DND-41 (cell line): ENCODE data around the gene DRP2.

Source experiments
- ATAC-seq: fragments of 200-7000 bp; cut with Tn5 transposase; 3 replicates; pipeline ENCODE4 v1.9.1; 2021; ENCODE audit warnings: low read depth; ENCODE audit not compliant: insufficient read depth
- DNase-seq: peaks from one replicate; pipeline ENCODE4 v3.0.0-alpha.2; 2020
- H2AFZ ChIP-seq: 2 replicates; pipeline ENCODE4 v1.6.0; 2012; ENCODE audit warnings: low read depth, low read length
- H3K27ac ChIP-seq: 2 replicates; pipeline ENCODE4 v1.5.1; 2012; ENCODE audit warnings: low read length, inconsistent platforms
- H3K27me3 ChIP-seq: fragments of 200-600 bp; sonication (generic); 2 replicates; pipeline ENCODE4 v1.6.0; 2012; ENCODE audit warnings: low read length, mild to moderate bottlenecking, inconsistent platforms; ENCODE audit not compliant: insufficient read depth, poor library complexity
- H3K36me3 ChIP-seq: 2 replicates; pipeline ENCODE4 v1.5.1; 2012; ENCODE audit warnings: low read length, inconsistent platforms; ENCODE audit not compliant: insufficient read depth
- H3K4me1 ChIP-seq: 2 replicates; pipeline ENCODE4 v1.5.1; 2012; ENCODE audit warnings: mild to moderate bottlenecking, low read length; ENCODE audit not compliant: insufficient read depth
- H3K4me2 ChIP-seq: 2 replicates; pipeline ENCODE4 v1.6.0; 2012; ENCODE audit warnings: mild to moderate bottlenecking, moderate library complexity, low read length, inconsistent platforms; ENCODE audit not compliant: insufficient read depth
- H3K4me3 ChIP-seq, 2 experiments: fragments of 200-600 bp in 1 of 2; shearing (Covaris generic) in 1 of 2; 2 replicates each; pipeline ENCODE4 v1.5.1; 2012 to 2016; ENCODE audit warnings: inconsistent platforms in 2 of 2, low read length in 2 of 2, mild to moderate bottlenecking in 2 of 2, low read depth in 1 of 2, moderate library complexity in 1 of 2
- H3K79me2 ChIP-seq: 2 replicates; pipeline ENCODE4 v1.6.0; 2012; ENCODE audit warnings: low read length, inconsistent platforms; ENCODE audit not compliant: insufficient read depth
- H3K9ac ChIP-seq: 2 replicates; pipeline ENCODE4 v1.6.0; 2012; ENCODE audit warnings: low read depth, mild to moderate bottlenecking, inconsistent platforms, low read length, moderate library complexity
- H3K9me3 ChIP-seq: 2 replicates; pipeline ENCODE4 v1.5.1; 2012; ENCODE audit warnings: low read length, moderate library complexity, mild to moderate bottlenecking, inconsistent platforms; ENCODE audit not compliant: insufficient read depth, severe bottlenecking
- H4K20me1 ChIP-seq: 2 replicates; pipeline ENCODE4 v1.6.0; 2012; ENCODE audit warnings: low read length; ENCODE audit not compliant: insufficient read depth
- EZH2 ChIP-seq: IDR thresholded peaks from 3 replicates; pipeline ENCODE4 v1.6.1; 2012; ENCODE audit warnings: borderline replicate concordance, low read depth, mild to moderate bottlenecking, moderate library complexity, low read length, inconsistent platforms; ENCODE audit not compliant: severe bottlenecking
- TF ChIP-seq, protein P1 (sequence below): IDR thresholded peaks from 2 replicates; pipeline ENCODE4 v1.5.1; 2012; ENCODE audit warnings: borderline replicate concordance, low read length, moderate library complexity, mild to moderate bottlenecking; ENCODE audit not compliant: poor library complexity, severe bottlenecking; ENCODE audit errors: extremely low read depth

DRP2 gene

GRCh38 chrX:101258259-101258581 is 38.6 kb downstream of the DRP2 start:
- no peaks in the 10 kb centered on the region for H3K4me1 ChIP-seq

GRCh38 chrX:101260435-101260834 is 40.8 kb downstream of the DRP2 start:
- Histone ChIP-seq H3K4me1 (no peaks in the 10 kb centered on the region), H3K79me2 (no peaks in the 10 kb centered on the region), H3K36me3 (no peaks in the 10 kb centered on the region), H3K27me3 (no peaks in the 10 kb centered on the region), H3K9me3 (no peaks in the 10 kb centered on the region), H4K20me1 (no peaks in the 10 kb centered on the region), H2AFZ (no peak overlapping the region), H3K4me2 (no peak overlapping the region), H3K9ac (no peak overlapping the region), H3K4me3 (no peak overlapping the region), H3K27ac (no peak overlapping the region)
- ATAC-seq (no peak), DNase-seq (no peak)
- TF ChIP-seq, protein P1, sequence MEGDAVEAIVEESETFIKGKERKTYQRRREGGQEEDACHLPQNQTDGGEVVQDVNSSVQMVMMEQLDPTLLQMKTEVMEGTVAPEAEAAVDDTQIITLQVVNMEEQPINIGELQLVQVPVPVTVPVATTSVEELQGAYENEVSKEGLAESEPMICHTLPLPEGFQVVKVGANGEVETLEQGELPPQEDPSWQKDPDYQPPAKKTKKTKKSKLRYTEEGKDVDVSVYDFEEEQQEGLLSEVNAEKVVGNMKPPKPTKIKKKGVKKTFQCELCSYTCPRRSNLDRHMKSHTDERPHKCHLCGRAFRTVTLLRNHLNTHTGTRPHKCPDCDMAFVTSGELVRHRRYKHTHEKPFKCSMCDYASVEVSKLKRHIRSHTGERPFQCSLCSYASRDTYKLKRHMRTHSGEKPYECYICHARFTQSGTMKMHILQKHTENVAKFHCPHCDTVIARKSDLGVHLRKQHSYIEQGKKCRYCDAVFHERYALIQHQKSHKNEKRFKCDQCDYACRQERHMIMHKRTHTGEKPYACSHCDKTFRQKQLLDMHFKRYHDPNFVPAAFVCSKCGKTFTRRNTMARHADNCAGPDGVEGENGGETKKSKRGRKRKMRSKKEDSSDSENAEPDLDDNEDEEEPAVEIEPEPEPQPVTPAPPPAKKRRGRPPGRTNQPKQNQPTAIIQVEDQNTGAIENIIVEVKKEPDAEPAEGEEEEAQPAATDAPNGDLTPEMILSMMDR = peak; percentile 23
- no peak for TF ChIP-seq EZH2

More at GRCh38 chrX:101258259-101258581, 38.6 kb downstream of the DRP2 start:
- Histone ChIP-seq H3K4me3 (no peak overlapping the region), H3K9ac (no peak overlapping the region), H3K79me2 (no peaks in the 10 kb centered on the region), H3K9me3 (no peaks in the 10 kb centered on the region), H3K36me3 (no peaks in the 10 kb centered on the region), H4K20me1 (no peaks in the 10 kb centered on the region), H3K4me2 (no peak overlapping the region), H3K27me3 (no peaks in the 10 kb centered on the region), H2AFZ (no peak overlapping the region), H3K27ac (no peak overlapping the region)
- ATAC-seq (no peak), DNase-seq (no peak)
- TF ChIP-seq, protein P1 = no peak
- TF ChIP-seq EZH2 = no peak

GRCh38 chrX:101262590-101262989 is 43.0 kb downstream of the DRP2 start:
- Histone ChIP-seq H3K9me3 (no peaks in the 10 kb centered on the region), H3K9ac (no peak overlapping the region), H3K4me1 (no peaks in the 10 kb centered on the region), H2AFZ (no peak overlapping the region), H3K4me2 (no peak overlapping the region), H3K27me3 (no peaks in the 10 kb centered on the region), H3K27ac (no peak overlapping the region), H3K36me3 (no peaks in the 10 kb centered on the region), H4K20me1 (no peaks in the 10 kb centered on the region), H3K4me3 (no peak overlapping the region), H3K79me2 (no peaks in the 10 kb centered on the region)
- DNase-seq (no peak), ATAC-seq (no peak)
- TF ChIP-seq, protein P1 = no peak
- TF ChIP-seq EZH2 = no peak

DNA sequence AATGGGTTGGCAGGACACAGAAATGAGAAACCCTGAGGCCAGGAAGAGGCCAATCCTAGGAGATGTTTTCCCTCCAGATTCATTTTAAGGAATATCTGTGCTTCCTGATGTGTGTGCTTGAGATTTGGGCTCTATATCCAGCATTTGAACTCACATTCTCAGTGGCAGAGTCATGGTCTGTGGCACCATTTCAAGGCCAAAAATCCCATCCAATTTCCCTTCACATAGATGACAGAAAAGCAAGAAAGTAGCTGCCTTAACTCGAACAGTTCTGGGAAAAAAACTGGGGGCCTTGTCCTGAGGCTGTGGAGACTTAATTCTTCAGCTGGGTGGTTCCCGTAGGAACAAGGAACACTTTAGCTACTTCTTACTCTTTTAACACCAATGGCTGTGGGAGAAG is 44.2 kb downstream of the DRP2 start:
- H3K27ac ChIP-seq = no peak overlapping the region
- H3K36me3 ChIP-seq = no peaks in the 10 kb centered on the region
- ATAC-seq (no peak), DNase-seq (no peak)
- H3K4me2 ChIP-seq = no peak overlapping the region
- no peak overlapping the region for H2AFZ ChIP-seq
- no peak for TF ChIP-seq EZH2
- TF ChIP-seq, protein P1 = no peak
- H3K4me1 ChIP-seq = no peaks in the 10 kb centered on the region
- no peak overlapping the region for H3K4me3 ChIP-seq
- no peaks in the 10 kb centered on the region for H3K79me2 ChIP-seq
- no peaks in the 10 kb centered on the region for H3K27me3 ChIP-seq
- no peak overlapping the region for H3K9ac ChIP-seq
- H3K9me3 ChIP-seq = no peaks in the 10 kb centered on the region
- H4K20me1 ChIP-seq = no peaks in the 10 kb centered on the region
